IMR-90 (cell line): Measurements from ENCODE around the gene MAGEB17. TPM values are rescaled to one million over a fixed set of nuclear protein-coding genes. Genes with fewer than 3 reads are reported as not detected.
"Not testable (repeated sequence)": the region's sequence is repeated elsewhere in the genome, so short reads cannot be mapped to it uniquely, and the experiment has no call there.

Experiments used
- ATAC-seq: fragments of 200-7000 bp; cut with Tn5 transposase; 2 replicates; pipeline ENCODE4 v1.9.1; 2020; ENCODE audit warnings: low read depth, mild to moderate bottlenecking, moderate library complexity
- BruUV-seq: library from RNA; stranded (reverse); fragments of 400-500 nt; replicated peaks from 2 replicates; lab custom pipeline; 2021; lab: Mats Ljungman, UMichigan
- CTCF ChIA-PET: fragments of 300-600 bp; formaldehyde crosslinking; extraction: SDS; loops from one replicate; lab custom pipeline; 2021; ENCODE audit warnings: antibody characterized with exemption; lab: Yijun Ruan, JAX
- POLR2A ChIA-PET: fragments of 300-600 bp; sonication (Branson Sonifier 250); formaldehyde crosslinking; loops from one replicate; lab custom pipeline; 2022; ENCODE audit warnings: antibody characterized with exemption; ENCODE audit not compliant: unreplicated experiment; lab: Charles Lee
- DNase-seq: peaks from one replicate; pipeline ENCODE4 v3.0.0; 2013
- H2AFZ ChIP-seq: replicated peaks from 2 replicates; pipeline ENCODE3; 2013; ENCODE audit warnings: low read length, mild to moderate bottlenecking; ENCODE audit not compliant: poor library complexity
- H2AK5ac ChIP-seq: 2 replicates; pipeline ENCODE4 v1.6.1; 2013; ENCODE audit warnings: low read depth, low read length, inconsistent platforms
- H2AK9ac ChIP-seq: replicated peaks from 2 replicates; pipeline ENCODE3; 2013; ENCODE audit warnings: mild to moderate bottlenecking, low read depth, low read length, moderate library complexity; ENCODE audit not compliant: poor library complexity
- H2BK120ac ChIP-seq: 2 replicates; pipeline ENCODE4 v1.6.1; 2013; ENCODE audit warnings: low read depth, low read length, inconsistent platforms
- H2BK15ac ChIP-seq: 3 replicates; pipeline ENCODE4 v1.6.1; 2013; ENCODE audit warnings: low read depth, low read length, inconsistent platforms
- H2BK20ac ChIP-seq: 2 replicates; pipeline ENCODE4 v1.6.1; 2013; ENCODE audit warnings: low read depth, mild to moderate bottlenecking, inconsistent platforms, low read length, moderate library complexity
- H2BK5ac ChIP-seq: 2 replicates; pipeline ENCODE4 v1.6.1; 2013; ENCODE audit warnings: mild to moderate bottlenecking, low read depth, low read length, inconsistent platforms; ENCODE audit not compliant: poor library complexity, severe bottlenecking
- H3K14ac ChIP-seq: replicated peaks from 2 replicates; pipeline ENCODE4 v1.6.1; 2013; ENCODE audit warnings: low read depth, low read length, inconsistent platforms
- H3K18ac ChIP-seq: 2 replicates; pipeline ENCODE4 v1.6.1; 2013; ENCODE audit warnings: low read depth, low read length, control low read depth
- H3K23ac ChIP-seq: 2 replicates; pipeline ENCODE4 v1.6.1; 2013; ENCODE audit warnings: low read depth, low read length, inconsistent platforms
- H3K27ac ChIP-seq: 2 replicates; pipeline ENCODE4 v1.5.1; 2013; ENCODE audit warnings: mild to moderate bottlenecking, control low read depth, low read length; ENCODE audit not compliant: insufficient read depth
- H3K27me3 ChIP-seq: 2 replicates; pipeline ENCODE4 v1.6.1; 2013; ENCODE audit warnings: low read length; ENCODE audit not compliant: control insufficient read depth, insufficient read depth
- H3K36me3 ChIP-seq: 2 replicates; pipeline ENCODE4 v1.6.1; 2013; ENCODE audit warnings: low read length, mixed read lengths; ENCODE audit not compliant: control insufficient read depth, insufficient read depth
- H3K4ac ChIP-seq: 2 replicates; pipeline ENCODE4 v1.6.1; 2013; ENCODE audit warnings: low read depth, low read length, inconsistent platforms
- H3K4me1 ChIP-seq: 2 replicates; pipeline ENCODE4 v1.6.1; 2013; ENCODE audit warnings: low read length, mixed read lengths; ENCODE audit not compliant: control insufficient read depth, insufficient read depth
- H3K4me2 ChIP-seq: 2 replicates; pipeline ENCODE4 v1.6.1; 2013; ENCODE audit warnings: low read depth, mild to moderate bottlenecking, control low read depth, low read length, moderate library complexity
- H3K4me3 ChIP-seq: 2 replicates; pipeline ENCODE4 v1.5.1; 2013; ENCODE audit warnings: low read depth, mild to moderate bottlenecking, control low read depth, low read length, moderate library complexity; ENCODE audit not compliant: insufficient read depth
- H3K56ac ChIP-seq: 2 replicates; pipeline ENCODE4 v1.6.1; 2013; ENCODE audit warnings: low read length, inconsistent platforms; ENCODE audit not compliant: insufficient read depth; ENCODE audit errors: extremely low read depth
- H3K79me1 ChIP-seq, 2 experiments: 2 replicates each; pipeline ENCODE4 v1.6.1; 2013; ENCODE audit warnings: low read length in 2 of 2, inconsistent platforms in 1 of 2, low read depth in 1 of 2
- H3K9ac ChIP-seq: 2 replicates; pipeline ENCODE4 v1.6.1; 2013; ENCODE audit warnings: low read depth, low read length, control low read depth
- H3K9me1 ChIP-seq: 2 replicates; pipeline ENCODE4 v1.6.1; 2013; ENCODE audit warnings: low read length, inconsistent platforms; ENCODE audit not compliant: insufficient read depth
- H3K9me3 ChIP-seq: 2 replicates; pipeline ENCODE4 v1.6.1; 2013; ENCODE audit warnings: low read length; ENCODE audit not compliant: control insufficient read depth, insufficient read depth
- H4K20me1 ChIP-seq: 2 replicates; pipeline ENCODE4 v1.6.1; 2013; ENCODE audit warnings: low read length, inconsistent platforms; ENCODE audit not compliant: insufficient read depth
- H4K5ac ChIP-seq: 2 replicates; pipeline ENCODE4 v1.6.1; 2013; ENCODE audit warnings: mild to moderate bottlenecking, low read depth, low read length, control low read depth
- H4K8ac ChIP-seq, 2 experiments: 2 replicates each; pipeline ENCODE4 v1.6.1; 2013; ENCODE audit warnings: low read depth in 2 of 2, low read length in 2 of 2, control low read depth in 1 of 2, inconsistent platforms in 1 of 2
- H4K91ac ChIP-seq: 2 replicates; pipeline ENCODE4 v1.6.1; 2013; ENCODE audit warnings: low read depth, low read length, inconsistent platforms; ENCODE audit not compliant: insufficient read depth
- FOS ChIP-seq: fragments of 150-350 bp; IDR thresholded peaks from 2 replicates; pipeline ENCODE4 v1.6.1; 2016; ENCODE audit warnings: low read depth, low read length
- MAFK ChIP-seq: IDR thresholded peaks from 2 replicates; pipeline ENCODE4 v1.6.1; 2012; ENCODE audit warnings: low read depth, low read length, improper control_type of control experiment
- MAZ ChIP-seq: IDR thresholded peaks from 2 replicates; pipeline ENCODE4 v1.6.1; 2012; ENCODE audit warnings: low read depth, mild to moderate bottlenecking, low read length, improper control_type of control experiment, moderate library complexity, borderline replicate concordance
- WGBS, 2 experiments: methylation state at CpG; one replicate each; pipeline versions ENCODE4 v1.1.5 to v1.1.7; 2013; ENCODE audit warnings: missing lambda C conversion rate in 2 of 2; ENCODE audit not compliant: insufficient read length in 1 of 2; ENCODE audit errors: extremely low coverage in 2 of 2; 5-methylcytosine and 5-hydroxymethylcytosine counted together
- dilution Hi-C: fragments of 300-500 bp; cut with HindIII; formaldehyde crosslinking; loops from one replicate; pipeline ENCODE4 v1.14.3; 2018; ENCODE audit warnings: low sequenced_read_pairs; ENCODE audit not compliant: unreplicated experiment
- in situ Hi-C: fragments of 300-500 bp; cut with MboI; formaldehyde crosslinking; loops from 3 replicates; pipeline ENCODE4 v1.14.3; 2019; ENCODE audit warnings: low sequenced_read_pairs, inconsistent platforms, mixed read lengths
- intact Hi-C: fragments of 100-400 bp; cut with micrococcal nuclease; formaldehyde crosslinking; loops from 2 replicates; pipeline ENCODE4 v1.10.0; 2022
- polyA plus RNA-seq, 3 experiments: library from polyadenylated mRNA; depleted of rRNA; stranded (reverse); fragments of >200 nt; gene quantifications; 2 replicates each; pipeline ENCODE4 v1.2.3, GENCODE V29; 2012; ENCODE audit warnings: low replicate concordance in 1 of 3
- total RNA-seq: library from RNA; depleted of rRNA; stranded (reverse); fragments of >200 nt; gene quantifications from 2 replicates; pipeline ENCODE4 v1.2.3, GENCODE V29; 2012

Gene MAGEB17
- total and polyA plus RNA-seq, 2 of the 4 experiments (the other 2 are of a cell fraction): under 0.01 to 0.34 TPM

- Histone ChIP-seq H3K4me2 (peak overlapping the region; percentile 52; the same call in 1 of the 2 replicates), H3K18ac (peak overlapping the region; percentile 71; the same call in 1 of the 2 replicates), H2BK120ac (peak overlapping the region; percentile 91), H3K4me1 (peaks cover 6% of the 10 kb centered on the region), H4K8ac (peak overlapping the region in 1 of 2 experiments; percentile 77; a peak in 2 of 4 replicates), H3K79me1 (no peaks in the 10 kb centered on the region), H4K20me1 (no peaks in the 10 kb centered on the region), H2AFZ (no peak overlapping the region), H3K9me1 (peaks cover 5% of the 10 kb centered on the region; the same call in 1 of the 2 replicates), H3K9me3 (no peaks in the 10 kb centered on the region), H3K4ac (peak overlapping the region; percentile 81), H3K4me3 (no peak overlapping the region), H3K56ac (0 out of 2 replicates have a peak overlapping the region, but pooled peaks have one; percentile 45), H2BK15ac (no peak overlapping the region), H2AK9ac (no peak overlapping the region), H3K9ac (no peak overlapping the region), H3K14ac (peak overlapping the region; percentile 29), H3K27me3 (no peaks in the 10 kb centered on the region), H3K36me3 (no peaks in the 10 kb centered on the region), H4K5ac (peak overlapping the region; percentile 3; the same call in 1 of the 2 replicates), H2BK20ac (peak overlapping the region; percentile 93), H3K23ac (0 out of 2 replicates have a peak overlapping the region, but pooled peaks have one; percentile 57), H4K91ac (peak overlapping the region; percentile 69), H3K27ac (peak overlapping the region; percentile 64), H2BK5ac (peak overlapping the region; percentile 86), H2AK5ac (peak overlapping the region; percentile 97)
- intact Hi-C loops (no loop called here), in situ Hi-C loops (no loop called here), dilution Hi-C loops (no loop called here)
- BruUV-seq: no TSS peak
- DNase-seq: peak; percentile 88
- TF ChIP-seq FOS (peak; percentile 40; the same call in 1 of the 2 replicates), MAFK (0 out of 2 replicates have a peak, but pooled peaks have one; percentile 3), MAZ (no peak)
- WGBS, 2 experiments: no CpG with 5 or more reads among the region's 3 CpGs
- POLR2A ChIA-PET: no interaction called here
- CTCF ChIA-PET: interaction anchor here (0.6 kb wide), 1 partner anchor 916 kb away, joined by 9 read pairs; no protein-coding TSS in a partner anchor
- peak; percentile 90 for ATAC-seq
These were observed 6.6 kb upstream of the MAGEB17 start for GRCh38 chrX:16160729-16161128.

- dilution Hi-C loops, H3K4me1 ChIP-seq, in situ Hi-C loops, intact Hi-C loops, H3K9ac ChIP-seq, ATAC-seq, H3K9me3 ChIP-seq, H3K79me1 ChIP-seq, H3K27me3 ChIP-seq, H3K36me3 ChIP-seq, H3K4me2 ChIP-seq, BruUV-seq, DNase-seq, H3K4me3 ChIP-seq, H4K20me1 ChIP-seq, POLR2A ChIA-PET, H3K9me1 ChIP-seq: not testable (repeated sequence)
- H3K4ac ChIP-seq: peak overlapping the region; percentile 81
- H3K27ac ChIP-seq: peak overlapping the region; percentile 64
- peak overlapping the region; percentile 80; the same call in 2 of the 3 replicates for H2BK15ac ChIP-seq
- peak overlapping the region; percentile 70 for H3K18ac ChIP-seq
- H4K5ac ChIP-seq: peak overlapping the region; percentile 44
- H2AFZ ChIP-seq: peak overlapping the region; percentile 54
- peak overlapping the region; percentile 43 to 77; a peak in 3 of 4 replicates for H4K8ac ChIP-seq
- peak overlapping the region; percentile 57; the same call in 1 of the 2 replicates for H3K23ac ChIP-seq
- peak overlapping the region; percentile 26 for H2AK9ac ChIP-seq
- peak overlapping the region; percentile 86 for H2BK5ac ChIP-seq
- peak overlapping the region; percentile 69 for H4K91ac ChIP-seq
- peak overlapping the region; percentile 97 for H2AK5ac ChIP-seq
- peak overlapping the region; percentile 91 for H2BK120ac ChIP-seq
- H2BK20ac ChIP-seq: peak overlapping the region; percentile 93
- H3K14ac ChIP-seq: peak overlapping the region; percentile 29
- 0 out of 2 replicates have a peak overlapping the region, but pooled peaks have one; percentile 45 for H3K56ac ChIP-seq
- CTCF ChIA-PET: interaction anchor here (0.6 kb wide), 1 partner anchor 916 kb away, joined by 9 read pairs; no protein-coding TSS in a partner anchor
- WGBS, 2 experiments: no CpG with 5 or more reads among the region's 2 CpGs
These were observed 6.1 kb upstream of the MAGEB17 start for GRCh38 chrX:16161173-16161572.
